ENCODE measurements around the gene RAB7B.

DNA sequence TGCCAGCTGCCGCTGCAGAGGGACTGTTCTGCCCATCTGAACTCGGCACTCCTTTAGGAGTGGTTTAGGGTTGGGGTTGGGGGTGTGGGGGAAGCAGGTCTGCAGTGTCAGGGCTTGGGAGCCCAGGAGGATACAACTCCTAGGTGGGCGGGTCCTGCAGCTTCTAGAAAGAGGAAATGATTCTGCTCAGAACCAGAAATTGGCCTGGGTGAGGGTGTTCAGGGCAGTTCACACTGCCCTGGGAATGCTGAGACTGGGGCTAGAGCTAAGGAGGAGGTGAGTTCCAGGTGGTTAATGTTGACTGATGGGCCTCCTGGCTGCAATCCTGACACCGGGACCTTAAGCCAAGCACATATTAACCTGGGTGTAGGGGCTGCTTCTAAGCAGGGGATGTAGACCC lies 55.2 kb downstream of the RAB7B start:
- TF ChIP-seq CTCF (IDR thresholded peaks at IDR 0.05) (no peak), POLR2A (IDR thresholded peaks at IDR 0.05) (no peak)
